CD4-positive, alpha-beta T cell treated with Interleukin-4 for 1 hour (primary cell): Measurements from ENCODE around the gene TTI1.

Source experiments
- DNase-seq, 2 donors: peaks; one replicate each; pipeline ENCODE4 v3.0.0-alpha.2; 2020 to 2022

The TTI1 gene

DNA sequence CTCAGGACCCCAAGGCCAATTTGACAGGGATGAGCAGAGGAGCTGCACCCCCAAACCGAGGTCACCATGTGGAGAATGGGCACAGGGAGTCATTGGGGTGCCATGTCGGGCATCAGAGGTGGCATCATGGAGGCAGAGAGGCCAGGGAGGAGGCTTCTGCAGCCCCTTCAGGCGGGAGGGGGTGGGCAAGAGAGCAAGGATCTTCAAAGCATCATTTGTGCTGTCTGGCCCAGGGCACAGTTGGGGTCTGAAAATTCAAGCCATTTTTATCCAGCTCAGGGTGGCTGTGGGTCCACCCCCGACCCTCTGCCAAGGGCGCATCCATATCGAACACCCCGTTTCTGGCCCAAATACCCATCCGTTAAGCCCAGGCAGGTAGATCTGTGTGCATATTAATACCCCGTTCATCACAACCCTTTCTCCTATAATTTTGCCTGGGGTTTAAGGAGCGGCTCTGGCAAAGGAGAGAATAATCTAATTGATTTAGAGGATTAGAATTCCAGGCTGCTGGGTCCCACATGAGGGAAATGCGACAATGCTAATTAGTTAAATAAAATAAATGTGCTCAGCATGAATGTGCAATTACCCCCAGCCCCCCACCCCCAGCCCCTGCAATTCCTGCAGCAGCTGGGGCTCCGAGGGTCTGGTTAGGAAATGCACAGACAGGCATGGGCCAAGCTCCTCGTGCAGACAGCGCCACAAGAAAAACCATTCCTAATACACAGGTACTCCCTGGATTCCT is 98.5 kb downstream of the TTI1 start:
- no peak for DNase-seq

DNA sequence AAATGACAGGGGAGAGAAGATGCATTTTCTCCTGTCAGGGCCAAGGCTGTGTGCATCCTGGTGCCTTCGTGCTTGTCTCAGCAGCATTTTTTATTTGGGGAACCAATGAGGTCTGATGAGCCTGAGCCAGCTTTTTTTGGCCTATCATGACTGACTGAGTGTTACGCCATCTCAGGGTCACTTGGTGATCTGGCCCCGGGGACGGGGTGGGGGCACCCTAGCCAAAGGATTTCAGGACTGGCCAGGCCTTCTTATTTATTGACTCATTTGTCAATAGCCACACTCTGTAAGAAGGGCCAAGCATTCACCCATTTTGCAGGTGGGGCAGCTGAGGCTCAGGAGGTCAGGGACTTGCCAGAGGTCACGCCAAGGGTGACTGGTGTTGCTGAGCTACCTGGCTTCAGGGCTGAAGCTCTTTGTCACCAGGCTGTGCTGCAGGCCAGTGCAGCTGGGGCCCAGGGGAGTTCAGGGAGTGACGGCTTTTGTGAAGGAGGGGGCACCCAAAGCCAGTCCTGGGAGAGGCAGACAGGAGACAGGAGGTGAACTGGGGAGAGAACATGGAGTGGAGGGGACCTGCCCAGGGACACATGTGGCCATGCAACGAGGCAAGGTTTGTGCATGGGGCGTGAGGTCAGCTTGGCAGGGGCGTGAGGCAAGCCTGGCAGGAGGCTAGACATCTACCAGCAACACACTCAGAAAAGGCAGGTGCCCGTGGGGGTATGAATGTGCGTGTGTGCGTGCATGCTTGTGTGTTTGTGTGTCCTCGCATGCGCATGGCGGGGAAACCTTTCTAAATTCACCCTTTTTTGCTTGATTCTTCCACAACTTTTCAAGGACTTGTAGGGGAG is 99.2 kb downstream of the TTI1 start:
- no peak for DNase-seq
